ENCODE data around the gene DEGS1. TPM values are rescaled to one million over a fixed set of nuclear protein-coding genes. Genes with fewer than 3 reads are reported as not detected.

The DEGS1 gene
- 60.0 TPM for total RNA-seq (ENCODE audit: unreplicated experiment)
- long read RNA-seq, transcript DEGS1-201 (3 exons, 2,101 nt), result major isoform, 34 of 38 reads
- long read RNA-seq, partial matches to known transcripts, result 1 of 38 reads
- long read RNA-seq, other reads (novel, unspliced or antisense), result 3 of 38 reads

GRCh38 chr1:224182866-224183590 is at the start of gene DEGS1:
Gene DEGS1 (plus strand): TSS chr1:224183240. CDS start chr1:224183337, 97 bp downstream.
- peaks cover 10% of the 10 kb centered on the region for H3K27me3 Mint-ChIP-seq (ENCODE audit: unreplicated experiment)
- TF ChIP-seq CTCF (IDR thresholded peaks at IDR 0.05; ENCODE audit: partially characterized antibody, unreplicated experiment), result no peak
- peaks cover 14% of the 10 kb centered on the region for H3K4me1 Mint-ChIP-seq (ENCODE audit: low read depth, unreplicated experiment)
- peak within 1 kb of the TSS; percentile 94 for H3K4me3 Mint-ChIP-seq (ENCODE audit: unreplicated experiment)
- no peaks in the 10 kb centered on the region for H3K36me3 Mint-ChIP-seq (ENCODE audit: unreplicated experiment)
- H3K9me3 Mint-ChIP-seq (ENCODE audit: unreplicated experiment), result peaks cover 15% of the 10 kb centered on the region
- H3K27ac Mint-ChIP-seq (ENCODE audit: unreplicated experiment), result peak within 1 kb of the TSS; percentile 94
- DNase-seq, result peak; percentile 89

- Mint-ChIP-seq H3K4me3 (ENCODE audit: unreplicated experiment) (no peak overlapping the region), H3K36me3 (ENCODE audit: unreplicated experiment) (peaks cover 16% of the 10 kb centered on the region), H3K4me1 (ENCODE audit: low read depth, unreplicated experiment) (no peaks in the 10 kb centered on the region), H3K27ac (ENCODE audit: unreplicated experiment) (no peak overlapping the region), H3K27me3 (ENCODE audit: unreplicated experiment) (no peaks in the 10 kb centered on the region), H3K9me3 (ENCODE audit: unreplicated experiment) (no peaks in the 10 kb centered on the region)
- no peak for TF ChIP-seq CTCF (IDR thresholded peaks at IDR 0.05; ENCODE audit: partially characterized antibody, unreplicated experiment)
- no peak for DNase-seq
Observed at GRCh38 chr1:224133741-224134299, 49.2 kb upstream of the DEGS1 start.

GRCh38 chr1:224137518-224137917 is 45.5 kb upstream of the DEGS1 start:
- Mint-ChIP-seq H3K27ac (ENCODE audit: unreplicated experiment) (no peak overlapping the region), H3K4me3 (ENCODE audit: unreplicated experiment) (no peak overlapping the region), H3K9me3 (ENCODE audit: unreplicated experiment) (no peaks in the 10 kb centered on the region), H3K36me3 (ENCODE audit: unreplicated experiment) (no peaks in the 10 kb centered on the region), H3K4me1 (ENCODE audit: low read depth, unreplicated experiment) (no peaks in the 10 kb centered on the region), H3K27me3 (ENCODE audit: unreplicated experiment) (no peaks in the 10 kb centered on the region)
- DNase-seq, result no peak
- TF ChIP-seq CTCF (IDR thresholded peaks at IDR 0.05; ENCODE audit: partially characterized antibody, unreplicated experiment), result no peak

GRCh38 chr1:224138198-224138597 is 44.8 kb upstream of the DEGS1 start:
- Mint-ChIP-seq H3K9me3 (ENCODE audit: unreplicated experiment) (no peaks in the 10 kb centered on the region), H3K27ac (ENCODE audit: unreplicated experiment) (no peak overlapping the region), H3K4me3 (ENCODE audit: unreplicated experiment) (no peak overlapping the region), H3K36me3 (ENCODE audit: unreplicated experiment) (no peaks in the 10 kb centered on the region), H3K27me3 (ENCODE audit: unreplicated experiment) (no peaks in the 10 kb centered on the region), H3K4me1 (ENCODE audit: low read depth, unreplicated experiment) (no peaks in the 10 kb centered on the region)
- no peak for DNase-seq
- TF ChIP-seq CTCF (IDR thresholded peaks at IDR 0.05; ENCODE audit: partially characterized antibody, unreplicated experiment), result no peak

- no peak for DNase-seq
- Mint-ChIP-seq H3K36me3 (ENCODE audit: unreplicated experiment) (no peaks in the 10 kb centered on the region), H3K27me3 (ENCODE audit: unreplicated experiment) (no peaks in the 10 kb centered on the region), H3K4me1 (ENCODE audit: low read depth, unreplicated experiment) (no peaks in the 10 kb centered on the region), H3K9me3 (ENCODE audit: unreplicated experiment) (no peaks in the 10 kb centered on the region), H3K27ac (ENCODE audit: unreplicated experiment) (no peak overlapping the region), H3K4me3 (ENCODE audit: unreplicated experiment) (no peak overlapping the region)
- no peak for TF ChIP-seq CTCF (IDR thresholded peaks at IDR 0.05; ENCODE audit: partially characterized antibody, unreplicated experiment)
Observed at GRCh38 chr1:224141693-224142092, 41.3 kb upstream of the DEGS1 start.
